Fibroblast of lung (primary cell): Measurements from ENCODE around the gene ZFP36L1.

ENCODE experiments used
- EZH2 ChIP-seq: IDR thresholded peaks from 2 replicates; pipeline ENCODE4 v1.5.1; 2012; ENCODE audit warnings: low read length, control low read depth, mild to moderate bottlenecking; ENCODE audit errors: missing control alignments
- TF ChIP-seq, protein P1 (sequence below), 2 donors: IDR thresholded peaks in 1 of 2; conservative IDR thresholded peaks in 1 of 2; 1 replicate in 1 of 2; 2 replicates in 1 of 2; pipeline ENCODE4 v1.5.1; 2011 to 2012; ENCODE audit warnings: low read length in 2 of 2, control low read depth in 1 of 2, inconsistent platforms in 1 of 2, low read depth in 1 of 2, mild to moderate bottlenecking in 1 of 2

DNA sequence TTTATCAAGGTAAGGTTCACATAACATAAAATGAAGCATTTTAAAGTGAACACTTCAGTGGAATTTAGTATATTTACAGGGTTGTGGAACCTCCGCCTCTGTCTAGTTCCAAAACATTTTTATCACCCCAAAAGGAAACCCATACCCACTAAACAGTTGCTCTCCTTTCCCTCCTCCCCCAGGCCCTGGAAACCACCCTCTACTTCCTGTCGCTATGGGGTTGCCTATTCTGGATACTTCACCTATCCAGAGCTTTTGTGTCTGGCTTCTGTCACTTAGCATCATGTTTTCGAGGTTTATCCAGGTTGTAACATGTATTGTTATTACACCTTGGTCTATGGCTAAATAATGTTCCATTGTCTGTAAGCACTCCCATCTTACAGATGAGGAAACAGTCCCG, 27.7 kb upstream of the ZFP36L1 start:
- TF ChIP-seq, protein P1, sequence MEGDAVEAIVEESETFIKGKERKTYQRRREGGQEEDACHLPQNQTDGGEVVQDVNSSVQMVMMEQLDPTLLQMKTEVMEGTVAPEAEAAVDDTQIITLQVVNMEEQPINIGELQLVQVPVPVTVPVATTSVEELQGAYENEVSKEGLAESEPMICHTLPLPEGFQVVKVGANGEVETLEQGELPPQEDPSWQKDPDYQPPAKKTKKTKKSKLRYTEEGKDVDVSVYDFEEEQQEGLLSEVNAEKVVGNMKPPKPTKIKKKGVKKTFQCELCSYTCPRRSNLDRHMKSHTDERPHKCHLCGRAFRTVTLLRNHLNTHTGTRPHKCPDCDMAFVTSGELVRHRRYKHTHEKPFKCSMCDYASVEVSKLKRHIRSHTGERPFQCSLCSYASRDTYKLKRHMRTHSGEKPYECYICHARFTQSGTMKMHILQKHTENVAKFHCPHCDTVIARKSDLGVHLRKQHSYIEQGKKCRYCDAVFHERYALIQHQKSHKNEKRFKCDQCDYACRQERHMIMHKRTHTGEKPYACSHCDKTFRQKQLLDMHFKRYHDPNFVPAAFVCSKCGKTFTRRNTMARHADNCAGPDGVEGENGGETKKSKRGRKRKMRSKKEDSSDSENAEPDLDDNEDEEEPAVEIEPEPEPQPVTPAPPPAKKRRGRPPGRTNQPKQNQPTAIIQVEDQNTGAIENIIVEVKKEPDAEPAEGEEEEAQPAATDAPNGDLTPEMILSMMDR (conservative IDR thresholded peaks at IDR 0.05 in 1 of 2, IDR thresholded peaks at IDR 0.05 in 1 of 2; ENCODE audit: low read depth in 1 of 2, low read length in 2 of 2): no peak
- TF ChIP-seq EZH2: no peak
